SK-N-SH treated with all-trans-retinoic acid at 6 μM for 48 hours (cell line): Measurements from ENCODE around the gene SMS.

Experiments
- ATAC-seq: fragments of 200-7000 bp; cut with Tn5 transposase; 3 replicates; pipeline ENCODE4 v1.9.1; 2020; ENCODE audit warnings: mild to moderate bottlenecking, moderate library complexity
- ARNTL ChIP-seq: fragments of 450-650 bp; formaldehyde crosslinking; IDR thresholded peaks from 2 replicates; pipeline ENCODE4 v1.5.0; 2020; ENCODE audit warnings: low read depth, mild to moderate bottlenecking, moderate library complexity, borderline replicate concordance
- BACH2 ChIP-seq: fragments of 250-450 bp; sonication (Bioruptor Pico); IDR thresholded peaks from 2 replicates; pipeline ENCODE4 v1.9.0; 2021; ENCODE audit warnings: mild to moderate bottlenecking, borderline replicate concordance
- CREB5 ChIP-seq: fragments of 250-450 bp; sonication (Bioruptor Pico); IDR thresholded peaks from 2 replicates; pipeline ENCODE4 v1.5.1; 2020; ENCODE audit warnings: low read depth, mild to moderate bottlenecking, moderate library complexity
- CSDC2 ChIP-seq: fragments of 250-450 bp; sonication (Bioruptor Pico); IDR thresholded peaks from 2 replicates; pipeline ENCODE4 v1.5.0; 2020; ENCODE audit warnings: mild to moderate bottlenecking, moderate library complexity
- CSRNP3 ChIP-seq: fragments of 250-450 bp; sonication (Bioruptor Pico); IDR thresholded peaks from 2 replicates; pipeline ENCODE4 v1.5.1; 2021; ENCODE audit warnings: mild to moderate bottlenecking, moderate library complexity
- ESRRG ChIP-seq: fragments of 250-450 bp; sonication (Bioruptor Pico); IDR thresholded peaks from 2 replicates; pipeline ENCODE4 v1.6.1; 2021; ENCODE audit warnings: mild to moderate bottlenecking
- GLIS3 ChIP-seq: fragments of 250-450 bp; sonication (Bioruptor Pico); IDR thresholded peaks from 2 replicates; pipeline ENCODE4 v1.5.0; 2020; ENCODE audit warnings: mild to moderate bottlenecking, moderate library complexity
- OSR1 ChIP-seq: fragments of 250-450 bp; sonication (Bioruptor Pico); IDR thresholded peaks from 2 replicates; pipeline ENCODE4 v1.8.0; 2022; ENCODE audit warnings: moderate library complexity, mild to moderate bottlenecking, inconsistent platforms
- PATZ1 ChIP-seq: fragments of 250-450 bp; sonication (Bioruptor Pico); IDR thresholded peaks from 2 replicates; pipeline ENCODE4 v1.8.0; 2020; ENCODE audit warnings: mild to moderate bottlenecking, moderate library complexity, borderline replicate concordance
- POU6F1 ChIP-seq: fragments of 250-450 bp; sonication (Bioruptor Pico); IDR thresholded peaks from 2 replicates; pipeline ENCODE4 v1.8.0; 2021; ENCODE audit warnings: low read depth, mild to moderate bottlenecking, moderate library complexity, borderline replicate concordance
- PPARA ChIP-seq: fragments of 250-450 bp; sonication (Bioruptor Pico); IDR thresholded peaks from 2 replicates; pipeline ENCODE4 v1.5.0; 2020; ENCODE audit warnings: mild to moderate bottlenecking, borderline replicate concordance
- RARB ChIP-seq: fragments of 250-450 bp; sonication (Bioruptor Pico); IDR thresholded peaks from 2 replicates; pipeline ENCODE4 v1.8.0; 2021; ENCODE audit warnings: mild to moderate bottlenecking, moderate library complexity
- SNAI2 ChIP-seq: fragments of 250-450 bp; sonication (Bioruptor Pico); IDR thresholded peaks from 2 replicates; pipeline ENCODE4 v1.5.0; 2020; ENCODE audit warnings: mild to moderate bottlenecking, moderate library complexity
- TCF4 ChIP-seq: fragments of 250-450 bp; sonication (Bioruptor Pico); IDR thresholded peaks from 2 replicates; pipeline ENCODE4 v1.8.0; 2021; ENCODE audit warnings: mild to moderate bottlenecking, moderate library complexity, borderline replicate concordance
- TSHZ2 ChIP-seq: fragments of 250-450 bp; sonication (Bioruptor Pico); IDR thresholded peaks from 2 replicates; pipeline ENCODE4 v1.5.0; 2020; ENCODE audit warnings: mild to moderate bottlenecking, moderate library complexity
- ZC3H10 ChIP-seq: fragments of 250-450 bp; sonication (Bioruptor Pico); IDR thresholded peaks from 2 replicates; pipeline ENCODE4 v1.5.1; 2021; ENCODE audit warnings: mild to moderate bottlenecking, moderate library complexity
- ZFP3 ChIP-seq: fragments of 250-450 bp; sonication (Bioruptor Pico); IDR thresholded peaks from 2 replicates; pipeline ENCODE4 v1.5.0; 2020; ENCODE audit warnings: mild to moderate bottlenecking, moderate library complexity
- ZFP30 ChIP-seq: fragments of 450-650 bp; formaldehyde crosslinking; IDR thresholded peaks from 2 replicates; pipeline ENCODE4 v1.5.0; 2022; ENCODE audit warnings: mild to moderate bottlenecking, moderate library complexity
- ZNF565 ChIP-seq: fragments of 450-650 bp; formaldehyde crosslinking; conservative IDR thresholded peaks from 2 replicates; pipeline ENCODE4 v1.5.0; 2020; ENCODE audit warnings: low read depth, mild to moderate bottlenecking, moderate library complexity
- ZNF70 ChIP-seq: fragments of 450-650 bp; formaldehyde crosslinking; IDR thresholded peaks from 2 replicates; pipeline ENCODE4 v1.5.0; 2020; ENCODE audit warnings: mild to moderate bottlenecking, moderate library complexity
- ZNF8 ChIP-seq: fragments of 450-650 bp; formaldehyde crosslinking; IDR thresholded peaks from 2 replicates; pipeline ENCODE4 v1.5.0; 2020; ENCODE audit warnings: mild to moderate bottlenecking, moderate library complexity

SMS gene

GRCh38 chrX:22015139-22015750 lies 74.7 kb downstream of the SMS start:
- ATAC-seq = no peak
- TF ChIP-seq ZFP3 = no peak
- TF ChIP-seq ZC3H10 = no peak
- no peak for TF ChIP-seq BACH2 (CRISPR knock-in tag)
- TF ChIP-seq ZNF70 (CRISPR knock-in tag) = no peak
- TF ChIP-seq CREB5 (CRISPR knock-in tag) = no peak
- TF ChIP-seq ESRRG (CRISPR knock-in tag) = no peak
- no peak for TF ChIP-seq POU6F1 (CRISPR knock-in tag)
- TF ChIP-seq PATZ1 = no peak
- no peak for TF ChIP-seq ZNF565 (CRISPR knock-in tag)
- TF ChIP-seq GLIS3 (CRISPR knock-in tag) = no peak
- no peak for TF ChIP-seq OSR1 (CRISPR knock-in tag)
- no peak for TF ChIP-seq PPARA
- no peak for TF ChIP-seq ARNTL (CRISPR knock-in tag)

- ATAC-seq = no peak
- TF ChIP-seq ESRRG (CRISPR knock-in tag) (no peak), PPARA (no peak), POU6F1 (CRISPR knock-in tag) (no peak), BACH2 (CRISPR knock-in tag) (no peak), SNAI2 (no peak)
Measured at GRCh38 chrX:22021751-22022324, 81.3 kb downstream of the SMS start.

GRCh38 chrX:22024577-22024976 lies 84.1 kb downstream of the SMS start:
- TF ChIP-seq ZNF8 (CRISPR knock-in tag) = no peak
- TF ChIP-seq CREB5 (CRISPR knock-in tag) = no peak
- TF ChIP-seq RARB = no peak
- TF ChIP-seq PPARA = no peak
- TF ChIP-seq ESRRG (CRISPR knock-in tag) = no peak
- no peak for TF ChIP-seq CSRNP3 (CRISPR knock-in tag)
- TF ChIP-seq TSHZ2 = no peak
- TF ChIP-seq TCF4 (CRISPR knock-in tag) = no peak
- TF ChIP-seq CSDC2 (CRISPR knock-in tag) = no peak
- TF ChIP-seq ZNF70 (CRISPR knock-in tag) = no peak
- no peak for TF ChIP-seq BACH2 (CRISPR knock-in tag)
- TF ChIP-seq SNAI2 = no peak
- no peak for TF ChIP-seq ZFP30 (CRISPR knock-in tag)
- no peak for TF ChIP-seq ARNTL (CRISPR knock-in tag)
- no peak for TF ChIP-seq ZNF565 (CRISPR knock-in tag)
- no peak for TF ChIP-seq POU6F1 (CRISPR knock-in tag)
- TF ChIP-seq GLIS3 (CRISPR knock-in tag) = no peak
- ATAC-seq = no peak
